Astrocyte of the cerebellum (primary cell): ENCODE data around the gene SLC38A3.
"Not testable (repeated sequence)": the region's sequence is repeated elsewhere in the genome, so short reads cannot be mapped to it uniquely, and the experiment has no call there.

Experiments
- DNase-seq: peaks from one replicate; pipeline ENCODE4 v3.0.0-alpha.2; 2011; ENCODE audit warnings: low read depth
- H3K4me3 ChIP-seq: 2 replicates; pipeline ENCODE4 v1.5.1; 2011; ENCODE audit warnings: mild to moderate bottlenecking, low read depth, low read length, moderate library complexity
- CTCF ChIP-seq: IDR thresholded peaks from 2 replicates; pipeline ENCODE4 v1.5.1; 2012; ENCODE audit warnings: low read length, low read depth, moderate library complexity, mild to moderate bottlenecking; ENCODE audit errors: missing control alignments
- in situ Hi-C: cut with HindIII; loops from 2 replicates; pipeline ENCODE4 v1.10.0; 2017; ENCODE audit warnings: low sequenced_read_pairs

Gene SLC38A3

DNA sequence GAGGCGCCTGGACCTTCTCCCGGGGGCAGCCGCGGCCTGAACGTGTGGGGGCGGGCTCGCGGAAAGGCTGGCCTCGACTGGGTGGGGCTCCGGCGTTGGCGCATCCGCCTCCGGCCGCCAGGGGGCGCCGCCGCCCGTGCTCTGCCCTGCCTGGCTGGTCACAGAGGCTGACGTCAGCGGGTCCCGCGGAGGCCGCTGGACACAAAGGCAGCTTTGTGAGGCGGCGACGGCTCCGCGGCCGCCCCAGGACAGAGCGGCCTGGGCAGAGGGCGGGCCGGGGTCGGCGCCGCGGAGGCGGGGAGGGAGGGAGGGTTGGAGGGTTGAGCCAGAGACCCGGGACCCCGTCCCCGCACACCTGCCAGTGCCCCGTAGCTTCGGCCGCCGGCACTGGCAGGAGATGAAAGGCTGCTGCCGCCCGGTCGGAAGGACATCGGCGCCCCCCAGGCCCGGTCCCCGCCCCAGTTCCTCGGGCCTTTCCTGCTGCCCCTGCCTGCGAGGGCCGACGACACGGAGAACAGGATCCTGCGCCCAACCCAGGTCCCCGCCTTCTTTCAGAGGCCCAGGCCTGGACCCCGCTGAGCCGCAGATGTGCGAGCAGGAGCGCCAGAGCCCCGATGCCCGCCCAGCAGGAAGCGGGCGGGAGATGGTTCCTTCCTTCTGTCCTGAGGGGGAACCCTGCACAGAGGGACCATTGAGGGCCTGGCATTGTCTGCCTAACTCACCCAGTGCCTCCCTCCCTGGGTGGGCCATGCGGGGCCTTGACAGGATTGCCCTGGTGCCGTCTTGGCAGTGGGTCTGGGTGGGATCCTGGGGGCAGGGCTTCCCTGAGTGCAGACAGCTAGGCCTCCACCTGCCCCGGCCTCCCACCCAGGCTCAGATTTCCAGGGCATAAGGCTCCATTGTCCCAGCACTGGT, 55.2 kb downstream of the SLC38A3 start:
- peak; percentile 68 for DNase-seq
- in situ Hi-C loops = no loop called here
- peak; percentile 89 for TF ChIP-seq CTCF
- H3K4me3 ChIP-seq = peak overlapping the region; percentile 33

DNA sequence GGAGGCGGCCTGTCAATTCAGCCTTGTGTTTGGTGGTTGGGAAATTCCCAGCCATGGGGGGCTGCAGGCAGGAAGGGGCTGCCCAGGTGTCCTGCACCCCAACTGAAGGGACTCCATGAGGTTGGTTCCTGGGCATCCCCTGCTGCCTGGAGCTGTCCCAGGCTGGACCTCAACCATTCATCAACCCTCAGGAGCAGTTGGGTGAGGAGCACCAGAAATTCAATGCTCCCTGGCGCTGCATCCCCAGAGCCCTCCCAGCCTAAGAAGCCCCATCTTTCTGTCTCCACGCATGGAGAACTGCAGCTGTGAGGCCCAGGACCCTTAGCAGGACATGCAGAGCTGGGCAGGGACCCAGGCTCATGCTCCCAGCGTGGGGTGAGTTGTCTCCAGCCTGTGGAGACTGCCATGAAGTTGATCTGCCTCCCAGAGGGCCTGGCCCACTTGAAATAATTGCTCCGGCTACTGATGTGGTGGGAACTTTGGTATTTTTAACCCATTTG, 55.9 kb downstream of the SLC38A3 start:
- H3K4me3 ChIP-seq = peak overlapping the region; percentile 33
- no peak for TF ChIP-seq CTCF
- in situ Hi-C loops = no loop called here
- no peak for DNase-seq

GRCh38 chr3:50261505-50261904, 56.4 kb downstream of the SLC38A3 start:
- no peak for TF ChIP-seq CTCF
- no peak overlapping the region for H3K4me3 ChIP-seq
- in situ Hi-C loops = no loop called here
- no peak for DNase-seq

- DNase-seq, in situ Hi-C loops, H3K4me3 ChIP-seq: not testable (repeated sequence)
Measured at GRCh38 chr3:50262200-50262599, 57.1 kb downstream of the SLC38A3 start.

- in situ Hi-C loops = no loop called here
- no peak for DNase-seq
- H3K4me3 ChIP-seq = no peak overlapping the region
- no peak for TF ChIP-seq CTCF
Measured at GRCh38 chr3:50262778-50263177, 57.7 kb downstream of the SLC38A3 start.

DNA sequence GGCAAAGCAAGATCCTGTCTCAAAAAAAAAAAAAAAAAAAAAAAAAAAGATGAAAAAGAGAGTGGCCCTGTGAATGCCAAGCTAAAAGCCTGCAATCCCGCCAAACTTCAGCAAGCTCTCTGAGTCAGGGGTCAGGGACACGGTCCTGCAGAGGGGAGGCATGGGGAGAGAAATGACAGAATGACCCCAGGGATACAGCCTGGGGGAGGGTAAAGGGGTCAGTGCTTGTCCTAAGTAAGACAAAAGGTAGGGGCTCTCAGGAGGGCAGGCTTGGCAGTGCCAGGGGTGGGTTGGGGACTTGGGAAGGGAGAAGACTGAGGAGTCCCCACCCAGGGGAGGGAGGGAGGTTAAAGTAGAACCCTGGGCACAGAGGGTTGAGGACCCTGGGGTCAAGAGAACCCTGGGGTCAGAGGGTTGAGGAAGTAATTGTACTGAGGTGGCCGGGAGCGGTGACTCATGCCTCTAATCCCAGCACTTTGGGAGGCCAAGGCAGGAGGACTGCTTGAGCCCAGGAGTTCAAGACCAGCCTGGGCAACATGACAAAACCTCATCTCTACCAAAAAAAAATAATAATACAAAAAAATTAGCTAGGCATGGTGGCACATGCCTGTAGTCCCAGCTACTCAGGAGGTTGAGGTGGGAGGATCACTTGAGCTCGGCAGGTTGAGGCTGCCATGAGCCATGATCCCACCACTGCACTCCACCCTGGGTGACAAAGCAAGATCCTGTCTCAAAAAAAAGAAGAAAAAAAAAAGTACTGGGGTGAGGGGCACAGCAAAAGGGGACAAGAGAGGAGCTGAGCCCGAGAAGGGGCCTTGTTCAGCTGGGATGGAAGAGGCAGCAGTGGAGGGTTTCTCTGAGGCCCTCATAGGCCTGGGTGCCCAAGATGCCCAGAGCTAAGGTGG, 58.7 kb downstream of the SLC38A3 start:
- H3K4me3 ChIP-seq = no peak overlapping the region
- DNase-seq = no peak
- no peak for TF ChIP-seq CTCF
- in situ Hi-C loops = no loop called here
